Cerebellar cortex (tissue), 1 donor: ENCODE data around the gene SHLD1.
"Not testable (repeated sequence)": the region's sequence is repeated elsewhere in the genome, so short reads cannot be mapped to it uniquely, and the experiment has no call there.

Experiments
- DNase-seq: peaks from one replicate; pipeline ENCODE4 v3.0.0-alpha.2; 2015; ENCODE audit warnings: low spot score

The SHLD1 gene

DNA sequence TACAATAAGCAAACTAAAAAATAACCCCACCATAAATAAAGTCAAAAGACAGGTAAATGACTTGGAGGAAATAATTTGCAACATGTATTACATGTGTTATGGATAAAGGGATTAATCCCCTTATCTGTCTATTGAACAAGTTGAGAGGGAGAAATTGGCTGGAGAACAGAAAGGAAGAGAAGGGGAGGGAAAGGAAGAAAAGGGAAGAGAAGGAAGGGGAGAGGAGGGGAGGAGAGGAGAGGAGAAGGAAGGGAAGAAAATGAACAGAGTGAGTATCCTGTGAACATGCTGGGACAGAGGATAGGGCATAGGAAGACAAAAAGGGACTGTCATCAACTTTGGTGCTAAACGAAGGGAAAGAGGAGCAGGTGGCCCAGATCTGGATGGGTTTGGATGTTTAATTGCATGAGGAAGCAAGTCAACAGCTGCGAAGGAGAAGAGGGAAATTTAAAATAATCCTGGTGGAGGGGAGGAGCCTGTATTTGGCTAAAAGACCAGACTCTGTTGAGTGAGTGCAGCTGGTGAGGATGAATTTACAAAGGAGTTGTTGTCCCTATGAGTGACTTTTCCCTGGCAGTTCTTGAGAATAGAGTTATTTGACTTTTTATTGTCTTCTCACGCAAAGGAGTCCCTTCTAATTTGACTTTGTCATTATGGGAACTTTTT, 14.2 kb upstream of the SHLD1 start:
- no peak for DNase-seq

DNA sequence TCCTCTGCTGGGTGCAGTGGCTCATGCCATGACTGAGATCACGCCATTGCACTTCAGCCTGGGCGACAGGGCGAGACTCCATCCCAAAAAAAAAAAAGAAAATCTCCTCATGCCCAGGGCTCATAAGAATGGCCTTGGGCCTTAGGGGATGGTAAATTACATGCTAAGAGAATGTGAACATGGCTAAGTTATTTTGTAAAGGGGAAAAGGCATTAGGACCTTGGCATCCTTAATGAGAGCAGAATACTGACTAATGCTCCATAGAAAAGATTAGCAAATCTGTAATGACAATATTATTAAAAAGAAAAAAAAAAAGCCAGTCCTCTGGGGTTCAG, 12.6 kb upstream of the SHLD1 start:
- DNase-seq: no peak

GRCh38 chr20:5737966-5738365, 12.2 kb upstream of the SHLD1 start:
- no peak for DNase-seq

GRCh38 chr20:5740643-5741042, 9.6 kb upstream of the SHLD1 start:
- DNase-seq: not testable (repeated sequence)

GRCh38 chr20:5741089-5741488, 9.1 kb upstream of the SHLD1 start:
- DNase-seq: peak; percentile 93

GRCh38 chr20:5742041-5742440, 8.2 kb upstream of the SHLD1 start:
- no peak for DNase-seq

DNA sequence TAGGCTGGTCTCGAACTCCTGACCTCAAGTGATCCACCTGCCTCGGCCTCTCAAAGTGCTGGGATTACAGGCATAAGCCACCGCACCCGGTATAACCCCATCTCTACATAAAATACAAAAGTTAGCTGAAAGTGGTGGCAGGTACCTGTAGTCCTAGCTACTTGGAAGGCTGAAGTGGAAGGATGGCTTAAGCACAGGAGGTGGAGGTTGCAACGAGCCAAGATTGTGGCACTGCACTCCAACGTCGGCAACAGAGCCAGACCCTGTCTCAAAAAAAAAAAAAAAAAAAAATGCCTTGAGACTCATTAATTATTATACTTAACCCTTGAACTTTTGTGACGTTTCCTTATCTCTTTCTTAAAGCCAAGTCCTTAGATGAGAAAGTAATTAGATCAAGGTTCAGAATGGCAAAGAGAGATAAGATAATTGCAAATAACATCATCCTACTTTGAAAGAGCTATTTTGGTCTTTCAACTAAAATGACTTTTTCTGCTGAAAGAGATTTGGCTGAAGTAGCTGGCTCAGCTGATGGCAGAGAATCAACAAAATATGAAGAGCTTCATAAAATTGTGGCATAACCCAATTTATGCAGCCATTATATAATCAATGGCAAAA, 4.7 kb upstream of the SHLD1 start:
- DNase-seq: peak; percentile 30

DNA sequence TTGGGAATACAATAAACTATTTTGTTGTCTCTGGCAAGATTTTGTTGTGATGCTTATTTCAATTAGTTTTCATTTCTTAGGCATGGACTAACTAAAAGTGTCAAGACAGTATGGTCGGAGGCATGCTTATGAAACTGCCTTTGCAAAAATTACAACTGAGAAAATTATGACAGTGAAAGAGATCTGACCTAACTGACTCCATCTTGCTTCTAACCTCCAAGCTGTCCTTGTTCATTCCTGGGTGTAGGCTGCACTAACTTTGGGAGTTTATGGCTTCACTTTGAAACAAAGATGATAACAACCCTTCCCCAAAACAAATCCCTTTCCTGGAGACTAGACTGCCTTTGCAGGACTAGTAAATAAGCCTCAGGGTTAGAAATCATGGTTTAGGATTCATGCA, 4.1 kb upstream of the SHLD1 start:
- no peak for DNase-seq

GRCh38 chr20:5748246-5748645, 2.0 kb upstream of the SHLD1 start:
- no peak for DNase-seq

DNA sequence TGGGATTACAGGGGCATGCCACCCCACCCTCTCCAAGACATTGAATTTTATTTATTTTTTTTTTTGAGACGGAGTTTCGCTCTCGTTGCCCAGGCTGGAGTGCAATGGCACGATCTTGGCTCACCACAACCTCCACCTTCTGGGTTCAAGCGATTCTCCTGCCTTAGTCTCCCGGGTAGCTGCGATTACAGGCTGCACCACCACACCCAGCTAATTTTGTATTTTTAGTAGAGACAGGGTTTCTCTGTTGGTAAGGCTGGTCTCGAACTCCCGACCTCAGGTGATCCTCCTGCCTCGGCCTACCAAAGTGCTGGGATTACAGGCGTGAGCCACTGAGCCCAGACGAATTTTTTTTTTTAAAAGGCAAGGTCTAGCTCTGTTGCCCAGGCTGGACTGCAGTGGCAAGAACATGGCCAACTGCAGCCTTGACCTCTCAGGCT, 669 bp upstream of the SHLD1 start:
- DNase-seq: not testable (repeated sequence)

- no peak for DNase-seq
Observed at GRCh38 chr20:5751856-5752255, 1.7 kb downstream of the SHLD1 start.

GRCh38 chr20:5753814-5754213, 3.6 kb downstream of the SHLD1 start:
- no peak for DNase-seq

DNA sequence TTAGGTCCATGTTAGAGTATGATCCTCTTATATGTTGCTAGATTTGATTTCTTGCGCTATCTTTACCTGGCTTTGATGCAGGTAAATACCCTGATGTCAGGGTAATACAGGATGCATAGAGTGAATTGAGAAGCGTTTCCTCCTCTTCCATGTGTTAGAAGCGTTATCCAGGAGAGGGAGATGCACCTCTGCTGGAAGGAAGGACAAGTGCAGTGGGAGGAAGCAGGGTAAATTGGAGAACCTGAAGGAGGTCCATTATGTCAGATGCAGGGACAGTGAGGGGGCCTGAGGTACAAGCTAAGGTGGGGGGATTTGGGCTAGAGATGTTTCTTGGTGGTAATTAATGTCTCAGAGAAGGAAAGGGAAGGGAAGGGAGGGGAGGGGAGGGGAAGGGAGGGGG, 7.7 kb downstream of the SHLD1 start:
- no peak for DNase-seq

DNA sequence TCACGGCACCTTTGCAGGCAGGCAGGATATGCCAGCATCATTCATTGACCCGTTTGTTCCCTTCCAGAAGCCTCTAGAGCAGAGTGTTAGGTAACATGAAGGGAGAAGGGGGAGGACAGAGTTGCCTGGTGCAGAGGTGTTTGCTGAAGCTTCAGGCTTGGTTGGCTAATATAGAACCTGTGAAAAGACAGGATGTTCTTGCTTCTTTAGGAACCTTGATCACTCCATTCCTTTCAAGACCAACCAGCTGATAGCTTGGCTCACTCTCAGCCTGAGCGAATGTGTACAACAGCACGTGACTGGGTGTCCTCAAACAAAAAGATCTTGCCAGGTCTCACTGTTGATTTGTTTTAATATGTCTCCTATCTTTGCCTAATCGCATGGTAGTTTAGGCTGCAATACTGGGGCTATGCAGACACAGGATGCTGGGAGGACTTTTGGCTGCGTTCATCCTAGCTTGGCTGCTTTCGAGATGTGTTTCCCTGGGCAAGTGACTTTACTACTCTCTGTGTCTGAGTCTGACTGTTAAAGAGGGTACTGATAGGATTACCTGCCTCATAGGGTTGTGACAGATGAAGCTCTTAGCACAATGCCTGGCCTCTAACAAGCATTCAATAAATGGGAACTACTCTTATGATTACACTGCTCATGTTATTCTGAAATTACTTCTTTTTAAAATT, 16.0 kb downstream of the SHLD1 start:
- no peak for DNase-seq

- no peak for DNase-seq
Observed at GRCh38 chr20:5767493-5768098, 17.4 kb downstream of the SHLD1 start.

- DNase-seq: no peak
Observed at GRCh38 chr20:5770231-5770986, 20.2 kb downstream of the SHLD1 start.

GRCh38 chr20:5770987-5771318, 20.8 kb downstream of the SHLD1 start:
- no peak for DNase-seq

GRCh38 chr20:5772704-5773103, 22.5 kb downstream of the SHLD1 start:
- no peak for DNase-seq

GRCh38 chr20:5773589-5773988, 23.4 kb downstream of the SHLD1 start:
- no peak for DNase-seq

GRCh38 chr20:5776077-5776476, 25.9 kb downstream of the SHLD1 start:
- DNase-seq: no peak

DNA sequence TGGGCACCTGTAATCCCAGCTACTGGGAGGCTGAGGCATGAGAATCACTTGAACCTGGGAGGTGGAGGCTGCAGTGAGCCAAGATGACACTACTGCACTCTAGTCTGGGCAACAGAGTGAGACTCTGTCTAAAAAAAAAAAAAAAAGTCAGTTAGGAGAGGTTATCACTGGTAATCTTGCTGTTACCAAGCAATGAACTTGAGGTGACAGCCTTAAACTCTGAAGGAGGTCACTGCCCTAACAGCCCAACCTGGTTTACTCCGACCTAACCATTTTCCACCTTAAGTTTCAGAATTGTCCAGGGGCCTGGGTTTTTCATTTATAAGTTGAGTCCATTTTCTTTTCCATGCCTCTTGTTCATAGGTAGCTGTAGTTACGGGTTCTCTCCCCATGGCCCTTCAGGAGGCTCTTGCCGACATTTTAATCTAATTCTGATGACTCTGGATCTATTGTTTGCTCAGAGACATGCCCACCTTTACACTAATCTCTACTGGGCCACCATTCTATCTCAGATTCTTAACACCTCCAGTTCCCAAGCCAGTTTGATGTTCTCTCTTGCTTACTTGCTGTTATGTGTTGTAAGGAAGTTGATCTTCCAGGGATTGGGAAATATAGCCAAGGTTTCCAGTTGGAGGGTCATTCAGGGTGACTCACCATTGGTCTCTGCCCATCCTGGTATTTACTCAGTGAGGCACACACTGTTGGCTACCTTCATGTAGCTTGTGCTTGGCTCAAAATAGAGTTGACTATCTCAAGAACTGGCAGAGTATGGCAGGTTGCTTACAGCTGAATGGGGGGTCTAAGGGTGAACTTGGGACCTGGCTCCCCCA, 29.1 kb downstream of the SHLD1 start:
- no peak for DNase-seq

DNA sequence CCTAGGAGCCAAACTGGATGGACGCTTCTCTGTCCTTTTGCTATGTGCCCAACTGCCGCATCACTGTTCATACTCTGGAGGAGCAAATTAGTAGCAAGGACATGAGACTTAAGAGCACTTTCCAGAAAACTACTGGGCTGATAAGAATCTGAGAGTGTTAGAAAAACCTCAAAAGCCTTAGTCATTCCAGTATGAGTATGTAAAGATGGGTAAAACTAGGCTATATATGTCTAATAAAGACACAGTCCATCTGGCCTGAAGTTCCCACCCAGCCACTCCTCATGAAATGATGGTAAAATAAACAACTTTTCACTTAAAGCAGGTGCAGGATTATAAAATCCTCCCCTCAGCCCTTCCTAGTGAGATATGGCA, 30.6 kb downstream of the SHLD1 start:
- DNase-seq: no peak
